K562 (cell line): Measurements from ENCODE around the gene HAUS7. TPM values are rescaled to one million over a fixed set of nuclear protein-coding genes. Genes with fewer than 3 reads are reported as not detected.

Experiments used
- ATF4 ChIP-seq: fragments of 450-650 bp; formaldehyde crosslinking; IDR thresholded peaks from 2 replicates; pipeline ENCODE4 v1.4.0; 2022; ENCODE audit warnings: mild to moderate bottlenecking, moderate library complexity
- E4F1 ChIP-seq: fragments of 250-450 bp; sonication (Bioruptor Pico); IDR thresholded peaks from 2 replicates; pipeline ENCODE4 v1.5.0; 2021; ENCODE audit warnings: mild to moderate bottlenecking, borderline replicate concordance
- GABPA ChIP-seq: fragments of 200-800 bp; sonication (Bioruptor generic); conservative IDR thresholded peaks from 2 replicates; pipeline ENCODE4 v1.6.1; 2016; ENCODE audit warnings: low read depth, missing genetic modification characterization, missing compliant biosample characterization
- MTF1 ChIP-seq: fragments of 250-450 bp; sonication (Bioruptor Pico); IDR thresholded peaks from 2 replicates; pipeline ENCODE4 v1.9.0; 2021; ENCODE audit warnings: moderate library complexity, mild to moderate bottlenecking, inconsistent platforms, borderline replicate concordance
- OTX1 ChIP-seq: fragments of 450-650 bp; formaldehyde crosslinking; IDR thresholded peaks from 2 replicates; pipeline ENCODE4 v1.4.0; 2022; ENCODE audit warnings: mild to moderate bottlenecking
- SIRT6 ChIP-seq: IDR thresholded peaks from one replicate; pipeline ENCODE4 v1.6.1; 2012; ENCODE audit warnings: low read depth, mild to moderate bottlenecking, control low read depth, inconsistent platforms, low read length, moderate library complexity
- ZBTB5 ChIP-seq: fragments of 450-650 bp; IDR thresholded peaks from 2 replicates; pipeline ENCODE4 v1.6.1; 2017; ENCODE audit warnings: antibody characterized with exemption
- ZNF695 ChIP-seq: fragments of 450-650 bp; formaldehyde crosslinking; IDR thresholded peaks from 2 replicates; pipeline ENCODE4 v1.4.0; 2020; ENCODE audit warnings: mild to moderate bottlenecking, moderate library complexity
- polyA plus RNA-seq, 8 experiments: library from polyadenylated mRNA; depleted of rRNA in 4 of 8; stranded (reverse) in 5 of 8; unstranded in 3 of 8; fragments of >200 nt; fragmentation: Nextera tagmentation in 2 of 8; fragmentation: Illumina TruSeq in 1 of 8; extraction: Ambion mirVana in 2 of 8; extraction: Trizol in 1 of 8; gene quantifications; 2 replicates each; pipeline versions ENCODE4 v1.2.1 to v1.2.3, GENCODE V29; 2011 to 2014; ENCODE audit warnings: inconsistent platforms in 1 of 8, missing spikeins in 1 of 8
- total RNA-seq, 7 experiments: library from RNA; depleted of rRNA in 6 of 7; stranded (reverse); fragments of >200 nt in 6 of 7; fragmentation: Illumina TruSeq in 2 of 7; extraction: Trizol in 2 of 7; gene quantifications; 2 replicates each; pipeline versions ENCODE4 v1.2.1 to v1.2.3, GENCODE V29; 2011 to 2021; ENCODE audit warnings: low replicate concordance in 1 of 7
- TF ChIP-seq, protein P1 (sequence below): IDR thresholded peaks from 2 replicates; pipeline ENCODE4 v1.6.1; 2011; ENCODE audit not compliant: insufficient read length; ENCODE audit errors: extremely low read depth
- TF ChIP-seq, protein P2 (sequence below): sonication (generic); formaldehyde crosslinking; IDR thresholded peaks from 2 replicates; pipeline ENCODE4 v1.8.1; 2022; ENCODE audit warnings: missing genetic modification reagents

Gene HAUS7
- total and polyA plus RNA-seq, 9 of the 15 experiments (the other 6 are each of a cell fraction or from before 2014, with no cell fraction given) = 10.0 to 94.9 (median 48.8) TPM

- no peak for TF ChIP-seq E4F1
- no peak for TF ChIP-seq ATF4 (CRISPR knock-in tag)
- no peak for TF ChIP-seq SIRT6
- no peak for TF ChIP-seq ZBTB5
- no peak for TF ChIP-seq GABPA (tag)
- no peak for TF ChIP-seq MTF1 (CRISPR knock-in tag)
- no peak for TF ChIP-seq OTX1 (CRISPR knock-in tag)
- TF ChIP-seq, protein P1, sequence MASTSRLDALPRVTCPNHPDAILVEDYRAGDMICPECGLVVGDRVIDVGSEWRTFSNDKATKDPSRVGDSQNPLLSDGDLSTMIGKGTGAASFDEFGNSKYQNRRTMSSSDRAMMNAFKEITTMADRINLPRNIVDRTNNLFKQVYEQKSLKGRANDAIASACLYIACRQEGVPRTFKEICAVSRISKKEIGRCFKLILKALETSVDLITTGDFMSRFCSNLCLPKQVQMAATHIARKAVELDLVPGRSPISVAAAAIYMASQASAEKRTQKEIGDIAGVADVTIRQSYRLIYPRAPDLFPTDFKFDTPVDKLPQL = no peak
- TF ChIP-seq ZNF695 (CRISPR knock-in tag) = no peak
- TF ChIP-seq, protein P2, sequence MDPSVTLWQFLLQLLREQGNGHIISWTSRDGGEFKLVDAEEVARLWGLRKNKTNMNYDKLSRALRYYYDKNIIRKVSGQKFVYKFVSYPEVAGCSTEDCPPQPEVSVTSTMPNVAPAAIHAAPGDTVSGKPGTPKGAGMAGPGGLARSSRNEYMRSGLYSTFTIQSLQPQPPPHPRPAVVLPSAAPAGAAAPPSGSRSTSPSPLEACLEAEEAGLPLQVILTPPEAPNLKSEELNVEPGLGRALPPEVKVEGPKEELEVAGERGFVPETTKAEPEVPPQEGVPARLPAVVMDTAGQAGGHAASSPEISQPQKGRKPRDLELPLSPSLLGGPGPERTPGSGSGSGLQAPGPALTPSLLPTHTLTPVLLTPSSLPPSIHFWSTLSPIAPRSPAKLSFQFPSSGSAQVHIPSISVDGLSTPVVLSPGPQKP (CRISPR knock-in tag) = no peak
These were observed 15.3 kb downstream of the HAUS7 start (continued) for GRCh38 chrX:153454901-153455550.
